ENCODE results near the gene KPRP.

GRCh38 chr1:152777510-152778137 lies 19.8 kb downstream of the KPRP start:
- TF ChIP-seq, protein P1, sequence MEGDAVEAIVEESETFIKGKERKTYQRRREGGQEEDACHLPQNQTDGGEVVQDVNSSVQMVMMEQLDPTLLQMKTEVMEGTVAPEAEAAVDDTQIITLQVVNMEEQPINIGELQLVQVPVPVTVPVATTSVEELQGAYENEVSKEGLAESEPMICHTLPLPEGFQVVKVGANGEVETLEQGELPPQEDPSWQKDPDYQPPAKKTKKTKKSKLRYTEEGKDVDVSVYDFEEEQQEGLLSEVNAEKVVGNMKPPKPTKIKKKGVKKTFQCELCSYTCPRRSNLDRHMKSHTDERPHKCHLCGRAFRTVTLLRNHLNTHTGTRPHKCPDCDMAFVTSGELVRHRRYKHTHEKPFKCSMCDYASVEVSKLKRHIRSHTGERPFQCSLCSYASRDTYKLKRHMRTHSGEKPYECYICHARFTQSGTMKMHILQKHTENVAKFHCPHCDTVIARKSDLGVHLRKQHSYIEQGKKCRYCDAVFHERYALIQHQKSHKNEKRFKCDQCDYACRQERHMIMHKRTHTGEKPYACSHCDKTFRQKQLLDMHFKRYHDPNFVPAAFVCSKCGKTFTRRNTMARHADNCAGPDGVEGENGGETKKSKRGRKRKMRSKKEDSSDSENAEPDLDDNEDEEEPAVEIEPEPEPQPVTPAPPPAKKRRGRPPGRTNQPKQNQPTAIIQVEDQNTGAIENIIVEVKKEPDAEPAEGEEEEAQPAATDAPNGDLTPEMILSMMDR (IDR thresholded peaks at IDR 0.05): no peak
- TF ChIP-seq POLR2A (IDR thresholded peaks at IDR 0.05): no peak

All from lower leg skin (tissue), 3 donors.